Measurements from ENCODE around the gene TCF4. TPM values are rescaled to one million over a fixed set of nuclear protein-coding genes. Genes with fewer than 3 reads are reported as not detected.

The TCF4 gene
- total and polyA plus RNA-seq, 4 donors, result 4.3 to 15.3 (median 11.5) TPM

- H3K27ac ChIP-seq (ENCODE audit: low read depth in 1 of 2, low read length in 2 of 2), result no peak overlapping the region
- WGBS, result 86% methylated on average over 3 of the region's 3 CpGs
Measured at GRCh38 chr18:55576001-55576400, 12.0 kb downstream of the TCF4 start.

GRCh38 chr18:55575066-55575465, 12.9 kb downstream of the TCF4 start:
- no peaks in the 10 kb centered on the region for H3K9me3 ChIP-seq (ENCODE audit: control insufficient read depth in 4 of 4, low read length in 3 of 4)
- 90% methylated on average over 1 of the region's 1 CpG for WGBS
- H3K9ac ChIP-seq (ENCODE audit: low read depth in 1 of 2, low read length in 2 of 2), result no peak overlapping the region
- no peak overlapping the region for H3K4me3 ChIP-seq (ENCODE audit: low read depth in 1 of 3, low read length in 3 of 3)
- TF ChIP-seq HNF4A (conservative IDR thresholded peaks at IDR 0.05) (no peak), FOXA1 (IDR thresholded peaks at IDR 0.05) (no peak), RAD21 (IDR thresholded peaks at IDR 0.05) (no peak), YY1 (IDR thresholded peaks at IDR 0.05) (no peak), TAF1 (conservative IDR thresholded peaks at IDR 0.05) (no peak), MAX (IDR thresholded peaks at IDR 0.05) (no peak), HNF4G (IDR thresholded peaks at IDR 0.05) (no peak)
- H3K4me1 ChIP-seq (ENCODE audit: control insufficient read depth in 4 of 4, insufficient read depth in 4 of 4, low read length in 3 of 4), result peaks cover 0 to 3% (median 0%) of the 10 kb centered on the region in 4 donors
- no peaks in the 10 kb centered on the region for H3K36me3 ChIP-seq (ENCODE audit: control insufficient read depth in 4 of 4, insufficient read depth in 3 of 4, low read depth in 1 of 4, low read length in 3 of 4)
- H3K27ac ChIP-seq (ENCODE audit: low read depth in 1 of 2, low read length in 2 of 2), result no peak overlapping the region
- DNase-seq (ENCODE audit: low spot score), result no peak
- no peaks in the 10 kb centered on the region for H3K27me3 ChIP-seq (ENCODE audit: control insufficient read depth in 4 of 4, insufficient read depth in 4 of 4, low read length in 3 of 4)

More at GRCh38 chr18:55576001-55576400, 12.0 kb downstream of the TCF4 start:
- Histone ChIP-seq H3K27me3 (ENCODE audit: control insufficient read depth in 4 of 4, insufficient read depth in 4 of 4, low read length in 3 of 4) (no peaks in the 10 kb centered on the region), H3K9ac (ENCODE audit: low read depth in 1 of 2, low read length in 2 of 2) (no peak overlapping the region), H3K4me3 (ENCODE audit: low read depth in 1 of 3, low read length in 3 of 3) (no peak overlapping the region), H3K9me3 (ENCODE audit: control insufficient read depth in 4 of 4, low read length in 3 of 4) (no peaks in the 10 kb centered on the region), H3K36me3 (ENCODE audit: control insufficient read depth in 4 of 4, insufficient read depth in 3 of 4, low read depth in 1 of 4, low read length in 3 of 4) (no peaks in the 10 kb centered on the region), H3K4me1 (ENCODE audit: control insufficient read depth in 4 of 4, insufficient read depth in 4 of 4, low read length in 3 of 4) (peaks cover 0 to 3% (median 0%) of the 10 kb centered on the region in 4 donors)
- TF ChIP-seq NR2F2 (IDR thresholded peaks at IDR 0.05), result no peak
- no peak for TF ChIP-seq REST (IDR thresholded peaks at IDR 0.05)
- no peak for TF ChIP-seq HNF4G (IDR thresholded peaks at IDR 0.05)
- TF ChIP-seq ZBTB33 (IDR thresholded peaks at IDR 0.05), result no peak
- no peak for TF ChIP-seq FOXA1 (IDR thresholded peaks at IDR 0.05)
- TF ChIP-seq SP1 (IDR thresholded peaks at IDR 0.05), result no peak
- TF ChIP-seq TAF1 (conservative IDR thresholded peaks at IDR 0.05), result no peak
- no peak for DNase-seq (ENCODE audit: low spot score)

- WGBS, result 88% methylated on average over 2 of the region's 2 CpGs
- H3K27me3 ChIP-seq (ENCODE audit: control insufficient read depth in 4 of 4, insufficient read depth in 4 of 4, low read length in 3 of 4), result no peaks in the 10 kb centered on the region
- no peak overlapping the region for H3K9ac ChIP-seq (ENCODE audit: low read depth in 1 of 2, low read length in 2 of 2)
- H3K36me3 ChIP-seq (ENCODE audit: control insufficient read depth in 4 of 4, insufficient read depth in 3 of 4, low read depth in 1 of 4, low read length in 3 of 4), result no peaks in the 10 kb centered on the region
- H3K27ac ChIP-seq (ENCODE audit: low read depth in 1 of 2, low read length in 2 of 2), result no peak overlapping the region
- no peaks in the 10 kb centered on the region for H3K9me3 ChIP-seq (ENCODE audit: control insufficient read depth in 4 of 4, low read length in 3 of 4)
- no peak overlapping the region for H3K4me3 ChIP-seq (ENCODE audit: low read depth in 1 of 3, low read length in 3 of 3)
- no peaks in the 10 kb centered on the region for H3K4me1 ChIP-seq (ENCODE audit: control insufficient read depth in 4 of 4, insufficient read depth in 4 of 4, low read length in 3 of 4)
- no peak for DNase-seq (ENCODE audit: low spot score)
- no peak for TF ChIP-seq JUND (IDR thresholded peaks at IDR 0.05)
- TF ChIP-seq FOXA2 (IDR thresholded peaks at IDR 0.05), result no peak
- no peak for TF ChIP-seq ATF3 (IDR thresholded peaks at IDR 0.05)
- no peak for TF ChIP-seq HNF4A (conservative IDR thresholded peaks at IDR 0.05)
- TF ChIP-seq TAF1 (conservative IDR thresholded peaks at IDR 0.05), result no peak
- TF ChIP-seq MAX (IDR thresholded peaks at IDR 0.05), result no peak
- no peak for TF ChIP-seq RAD21 (IDR thresholded peaks at IDR 0.05)
- TF ChIP-seq REST (IDR thresholded peaks at IDR 0.05), result no peak
- no peak for TF ChIP-seq FOXA1 (IDR thresholded peaks at IDR 0.05)
- no peak for TF ChIP-seq ZBTB33 (IDR thresholded peaks at IDR 0.05)
- no peak for TF ChIP-seq GABPA (IDR thresholded peaks at IDR 0.05 in 1 of 2, conservative IDR thresholded peaks at IDR 0.05 in 1 of 2)
- no peak for TF ChIP-seq HNF4G (IDR thresholded peaks at IDR 0.05)
Measured at GRCh38 chr18:55573386-55573785, 14.6 kb downstream of the TCF4 start.
